HG03469 (cell line): ENCODE results near the gene ASF1B.
"Not testable (repeated sequence)": the region's sequence is repeated elsewhere in the genome, so short reads cannot be mapped to it uniquely, and the experiment has no call there.

Experiments used
- ATAC-seq: cut with Tn5 transposase; IDR thresholded peaks from one replicate; pipeline ENCODE4 v1.9.1; 2021; ENCODE audit warnings: mild to moderate bottlenecking, moderate library complexity, moderate number of reproducible peaks; ENCODE audit not compliant: unreplicated experiment

Gene ASF1B

GRCh38 chr19:14160017-14160703 is 23.8 kb upstream of the ASF1B start:
- no peak for ATAC-seq

GRCh38 chr19:14159059-14159458 is 22.7 kb upstream of the ASF1B start:
- no peak for ATAC-seq

- ATAC-seq: no peak
Observed at GRCh38 chr19:14158276-14159023, 22.1 kb upstream of the ASF1B start.

GRCh38 chr19:14156971-14157717 is 20.8 kb upstream of the ASF1B start:
- ATAC-seq: no peak

- no peak for ATAC-seq
Observed at GRCh38 chr19:14156122-14156521, 19.7 kb upstream of the ASF1B start.

DNA sequence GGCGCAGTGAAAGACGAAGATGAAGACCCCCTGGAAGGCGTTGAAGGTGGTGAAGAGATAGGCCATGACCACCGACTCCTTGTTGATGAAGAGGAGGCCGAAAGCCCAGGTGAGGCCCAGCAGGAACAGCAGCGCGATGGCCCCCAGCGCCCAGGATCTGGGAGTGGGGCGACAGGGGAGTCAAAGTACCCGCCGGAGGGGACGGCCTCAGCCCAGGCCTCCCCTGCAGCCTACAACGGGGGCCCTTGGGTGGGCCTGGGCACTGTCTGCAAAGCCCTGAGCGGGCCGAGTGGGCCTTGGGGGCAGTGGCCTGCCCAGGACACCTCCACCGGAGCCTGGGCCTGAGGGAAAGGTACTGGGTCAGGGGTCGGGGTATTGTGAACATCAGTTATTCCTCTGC is 19.0 kb upstream of the ASF1B start:
- no peak for ATAC-seq

- no peak for ATAC-seq
Observed at GRCh38 chr19:14152713-14153112, 16.3 kb upstream of the ASF1B start.

GRCh38 chr19:14150770-14151661 is 14.6 kb upstream of the ASF1B start:
- no peak for ATAC-seq

DNA sequence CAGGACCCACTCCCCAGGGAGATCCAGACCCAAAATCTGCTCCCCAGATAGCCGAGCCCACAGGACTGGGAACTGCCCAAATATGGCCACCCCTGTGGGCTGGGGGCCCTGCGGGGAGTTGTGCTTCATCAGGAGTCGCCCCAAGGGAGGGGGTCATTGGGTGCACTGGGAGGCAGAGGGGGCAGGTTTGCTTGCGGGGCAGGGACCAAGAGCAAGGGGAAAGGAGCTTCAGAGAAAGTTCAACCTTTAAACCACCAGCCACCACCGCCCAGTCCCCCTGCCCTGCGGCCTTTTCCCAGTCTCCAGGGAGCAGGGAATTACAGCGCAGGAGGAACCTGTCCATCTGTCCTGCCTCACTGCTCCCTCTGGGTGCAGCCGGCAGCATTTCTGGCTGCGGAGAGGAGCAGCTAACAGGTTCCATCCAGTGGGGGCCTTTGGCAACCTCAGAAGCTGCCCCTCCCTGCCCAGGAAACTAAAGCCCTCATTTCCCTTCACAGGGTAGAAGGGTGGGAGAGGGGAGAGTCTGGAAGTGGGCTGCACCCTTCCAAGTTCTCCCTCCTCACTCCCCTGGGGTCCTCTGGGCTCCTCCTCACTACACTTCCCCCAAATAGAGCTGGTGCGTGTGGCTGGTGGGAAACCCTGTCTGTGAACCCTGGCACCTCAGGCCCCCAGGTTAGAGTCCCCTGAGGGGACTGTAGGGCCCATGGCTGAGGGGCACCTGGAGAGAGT is 13.8 kb upstream of the ASF1B start:
- no peak for ATAC-seq

GRCh38 chr19:14149509-14149994 is 13.2 kb upstream of the ASF1B start:
- ATAC-seq: no peak

DNA sequence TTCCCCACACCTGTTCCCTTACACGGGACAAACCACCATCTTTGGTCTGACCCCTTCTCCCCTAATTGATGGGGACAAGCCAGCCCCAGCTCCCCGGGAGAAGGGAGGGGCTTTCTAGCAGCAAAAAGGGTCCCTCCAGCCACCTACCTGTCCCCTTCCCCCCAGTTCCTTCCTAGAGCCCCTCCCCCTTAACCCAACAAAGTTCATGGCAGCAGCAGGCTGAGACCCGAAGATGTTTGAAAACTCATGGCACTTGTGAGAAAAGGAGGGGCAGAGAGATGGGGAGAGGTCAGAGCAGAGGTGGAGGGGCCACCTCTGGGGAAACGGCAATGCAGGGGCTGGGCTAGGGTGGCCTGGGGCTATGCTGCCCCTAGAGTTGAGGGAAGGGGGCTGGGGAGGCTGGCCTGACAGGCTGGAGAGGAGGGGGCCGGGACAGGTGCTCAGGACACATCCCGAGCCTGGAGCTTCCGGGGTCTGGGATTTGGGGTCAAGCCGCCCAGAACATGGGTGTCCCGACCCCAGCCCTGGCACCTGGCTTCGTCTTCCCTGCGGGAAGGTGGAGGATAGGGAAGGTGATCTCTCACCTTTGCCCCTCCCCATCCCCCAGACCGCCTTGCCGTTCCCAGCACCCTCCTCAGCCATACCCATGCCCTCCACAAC is 12.5 kb upstream of the ASF1B start:
- ATAC-seq: no peak

DNA sequence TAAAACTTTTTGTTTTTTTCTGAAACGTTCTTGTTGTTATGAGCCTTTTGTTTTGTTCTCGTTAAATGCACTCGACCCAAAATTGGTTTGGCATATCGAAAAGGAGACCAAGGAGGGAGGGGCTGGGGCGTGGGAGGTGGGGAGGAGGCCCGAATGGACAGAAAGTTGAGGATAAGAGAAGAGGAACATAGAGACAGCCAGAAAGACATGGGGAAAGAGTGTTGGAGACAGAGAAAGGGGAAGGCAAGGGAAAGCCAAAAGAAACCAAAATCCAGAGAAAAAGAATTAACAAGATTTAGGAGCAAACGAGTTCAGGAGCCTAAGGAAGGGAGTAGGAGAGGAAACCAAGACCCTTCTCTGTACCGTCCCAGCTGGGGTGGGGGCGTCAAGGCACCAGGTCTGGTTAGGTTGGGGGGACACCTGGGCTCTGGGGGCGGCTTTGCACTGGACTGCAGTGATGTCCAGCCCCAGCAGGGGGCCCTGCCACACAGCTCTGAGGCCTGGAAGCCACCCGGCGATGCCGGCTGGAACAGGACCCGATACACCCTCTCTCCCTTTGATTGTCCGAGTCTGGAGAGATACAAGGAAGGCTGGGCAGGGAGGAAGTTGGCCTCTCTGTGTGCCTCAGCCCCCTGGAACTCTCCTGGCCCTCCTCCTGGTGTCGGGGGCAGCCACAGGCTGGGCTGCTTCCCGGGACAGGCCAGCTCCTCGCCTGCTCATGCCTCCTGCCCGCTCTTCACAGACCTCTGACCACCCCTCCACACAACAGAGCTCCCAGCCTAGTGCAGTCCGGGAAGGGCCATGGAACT is 11.6 kb upstream of the ASF1B start:
- ATAC-seq: no peak

DNA sequence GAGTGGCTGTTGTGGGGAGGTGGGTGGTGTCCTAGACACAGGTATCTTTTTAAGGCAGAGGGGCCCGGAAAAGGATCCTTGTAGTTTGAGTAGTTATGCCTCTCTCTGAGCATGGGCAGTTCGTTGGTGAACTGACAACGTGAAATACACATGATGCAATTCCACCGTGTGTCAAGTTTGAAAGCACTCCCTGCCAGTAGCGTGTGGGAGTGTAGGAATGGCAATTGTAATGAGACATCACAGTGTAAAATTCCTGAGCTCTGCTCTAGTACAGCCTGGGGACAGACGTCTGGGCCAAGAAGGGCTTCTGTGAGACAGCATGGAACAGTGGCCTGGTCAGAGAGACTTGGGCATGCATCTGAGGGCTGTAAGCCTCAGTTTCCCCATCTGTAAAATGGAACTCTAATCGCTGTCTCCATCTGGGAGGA is 10.4 kb upstream of the ASF1B start:
- no peak for ATAC-seq

DNA sequence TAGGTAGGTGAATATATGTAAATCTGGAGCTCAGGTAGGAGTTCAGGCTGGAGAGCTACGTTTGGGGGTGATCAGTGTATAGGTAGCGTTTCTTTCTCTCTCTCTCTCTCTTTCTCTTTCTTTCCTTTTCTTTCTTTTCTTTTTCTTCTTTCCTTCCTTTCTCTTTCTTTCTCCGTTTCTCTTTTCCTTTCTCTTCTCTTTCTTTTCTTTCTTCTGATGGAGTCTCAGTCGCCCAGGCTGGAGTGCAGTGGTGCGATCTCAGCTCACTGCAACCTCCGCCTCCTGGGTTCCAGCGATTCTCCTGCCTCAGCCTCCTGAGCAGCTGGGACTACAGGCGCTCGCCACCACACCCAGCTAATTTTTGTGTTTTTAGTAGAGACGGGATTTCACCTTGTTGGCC is 9.8 kb upstream of the ASF1B start:
- ATAC-seq: not testable (repeated sequence)

DNA sequence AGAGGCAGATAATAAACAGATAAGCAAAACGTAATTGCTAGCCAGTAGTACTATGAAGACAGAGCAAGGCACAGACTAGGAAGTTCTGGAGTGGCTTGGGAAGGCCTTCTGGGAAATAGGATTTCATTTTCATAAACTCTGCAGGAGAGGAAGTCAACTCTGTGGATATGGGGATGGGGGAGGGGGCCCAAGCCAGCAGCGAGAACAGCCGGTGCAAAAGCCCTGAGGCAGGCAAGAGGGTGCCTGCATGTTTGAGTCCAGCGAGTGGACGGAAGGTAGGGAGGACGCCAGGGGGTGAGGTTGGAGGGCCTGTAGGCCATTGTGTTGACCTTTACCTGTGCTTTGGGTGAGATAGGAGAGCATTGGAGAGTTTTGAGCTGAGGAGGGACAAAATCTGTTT is 9.0 kb upstream of the ASF1B start:
- ATAC-seq: no peak

- no peak for ATAC-seq
Observed at GRCh38 chr19:14142262-14143190, 6.1 kb upstream of the ASF1B start.

DNA sequence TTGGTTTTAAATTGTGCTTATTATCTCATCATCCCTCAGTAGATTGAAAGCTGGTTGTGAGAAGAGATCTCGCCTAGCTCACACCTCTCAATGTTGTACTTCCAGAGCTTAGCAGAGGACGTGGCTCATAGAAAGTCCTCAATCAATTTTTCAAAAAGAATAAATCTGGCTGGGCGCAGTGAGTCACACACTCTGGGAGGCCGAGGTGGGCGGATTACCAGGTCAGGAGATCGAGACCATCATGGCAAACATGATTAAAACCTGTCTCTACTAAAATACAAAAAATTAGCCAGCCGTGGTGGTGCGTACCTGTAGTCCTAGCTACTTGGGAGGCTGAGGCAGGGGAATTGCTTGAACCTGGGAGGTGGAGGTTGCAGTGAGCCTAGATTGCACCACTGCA is 4.7 kb upstream of the ASF1B start:
- ATAC-seq: no peak

- no peak for ATAC-seq
Observed at GRCh38 chr19:14139944-14140343, 3.6 kb upstream of the ASF1B start.
